RWPE2 (cell line): ENCODE results near the gene ATG9A.
A peak's percentile ranks its signal among the peaks of the same experiment; 100 is the strongest.

Experiments used
- ATAC-seq: fragments of 200-7000 bp; cut with Tn5 transposase; 3 replicates; pipeline ENCODE4 v1.9.1; 2021; ENCODE audit warnings: low read depth
- DNase-seq: peaks from one replicate; pipeline ENCODE4 v3.0.0-alpha.2; 2020; ENCODE audit warnings: low spot score
- H3K27ac ChIP-seq: fragments of 450-650 bp; 2 replicates; pipeline ENCODE4 v1.5.1; 2017; ENCODE audit warnings: mild to moderate bottlenecking; ENCODE audit not compliant: poor library complexity, severe bottlenecking
- H3K27me3 ChIP-seq: fragments of 250-450 bp; sonication (Bioruptor Pico); 2 replicates; pipeline ENCODE4 v1.5.1; 2021; ENCODE audit warnings: mild to moderate bottlenecking, moderate library complexity; ENCODE audit not compliant: insufficient read depth, poor library complexity, severe bottlenecking
- H3K36me3 ChIP-seq: fragments of 250-450 bp; sonication (Bioruptor Pico); 2 replicates; pipeline ENCODE4 v1.5.1; 2020; ENCODE audit warnings: low read depth, mild to moderate bottlenecking, moderate library complexity
- H3K4me1 ChIP-seq: fragments of 250-450 bp; sonication (Bioruptor Pico); 2 replicates; pipeline ENCODE4 v1.5.1; 2021; ENCODE audit warnings: mild to moderate bottlenecking, moderate library complexity; ENCODE audit not compliant: insufficient read depth, poor library complexity, severe bottlenecking
- H3K4me3 ChIP-seq: fragments of 250-450 bp; sonication (Bioruptor Pico); 2 replicates; pipeline ENCODE4 v1.5.1; 2021; ENCODE audit warnings: mild to moderate bottlenecking, moderate library complexity; ENCODE audit not compliant: severe bottlenecking
- H3K9me3 ChIP-seq: fragments of 250-450 bp; sonication (Bioruptor Pico); 2 replicates; pipeline ENCODE4 v1.5.1; 2021; ENCODE audit warnings: mild to moderate bottlenecking, moderate library complexity; ENCODE audit not compliant: severe bottlenecking
- TF ChIP-seq, protein P1 (sequence below): fragments of 450-650 bp; IDR thresholded peaks from one replicate; pipeline ENCODE4 v1.5.1; 2017; ENCODE audit warnings: mild to moderate bottlenecking, moderate library complexity; ENCODE audit not compliant: poor library complexity, severe bottlenecking

Gene ATG9A

DNA sequence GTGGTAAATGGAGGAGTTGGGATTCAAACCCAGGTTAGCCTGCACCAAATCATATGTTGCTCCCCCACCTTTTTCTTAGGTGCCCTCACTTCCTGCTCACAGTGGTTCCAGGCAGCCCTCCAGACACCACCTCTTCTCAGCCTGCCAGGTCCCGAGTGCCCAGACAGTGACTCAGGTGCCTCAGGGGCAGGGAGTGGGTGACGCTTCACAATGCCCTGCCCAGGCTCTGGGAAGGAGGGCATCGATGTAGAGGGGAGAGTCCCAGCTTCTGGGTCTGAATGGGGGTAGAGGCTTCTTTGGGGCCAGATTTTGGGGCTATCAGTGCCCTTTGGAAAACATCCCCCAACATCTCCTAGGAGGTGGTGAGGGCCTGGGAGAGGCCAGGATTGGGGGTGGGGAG lies 44.5 kb upstream of the ATG9A start:
- Histone ChIP-seq H3K27me3 (no peaks in the 10 kb centered on the region), H3K4me3 (no peak overlapping the region), H3K27ac (peak overlapping the region; percentile 100), H3K9me3 (no peaks in the 10 kb centered on the region), H3K36me3 (no peaks in the 10 kb centered on the region), H3K4me1 (peaks cover 57% of the 10 kb centered on the region)
- peak; percentile 81 for ATAC-seq
- TF ChIP-seq, protein P1, sequence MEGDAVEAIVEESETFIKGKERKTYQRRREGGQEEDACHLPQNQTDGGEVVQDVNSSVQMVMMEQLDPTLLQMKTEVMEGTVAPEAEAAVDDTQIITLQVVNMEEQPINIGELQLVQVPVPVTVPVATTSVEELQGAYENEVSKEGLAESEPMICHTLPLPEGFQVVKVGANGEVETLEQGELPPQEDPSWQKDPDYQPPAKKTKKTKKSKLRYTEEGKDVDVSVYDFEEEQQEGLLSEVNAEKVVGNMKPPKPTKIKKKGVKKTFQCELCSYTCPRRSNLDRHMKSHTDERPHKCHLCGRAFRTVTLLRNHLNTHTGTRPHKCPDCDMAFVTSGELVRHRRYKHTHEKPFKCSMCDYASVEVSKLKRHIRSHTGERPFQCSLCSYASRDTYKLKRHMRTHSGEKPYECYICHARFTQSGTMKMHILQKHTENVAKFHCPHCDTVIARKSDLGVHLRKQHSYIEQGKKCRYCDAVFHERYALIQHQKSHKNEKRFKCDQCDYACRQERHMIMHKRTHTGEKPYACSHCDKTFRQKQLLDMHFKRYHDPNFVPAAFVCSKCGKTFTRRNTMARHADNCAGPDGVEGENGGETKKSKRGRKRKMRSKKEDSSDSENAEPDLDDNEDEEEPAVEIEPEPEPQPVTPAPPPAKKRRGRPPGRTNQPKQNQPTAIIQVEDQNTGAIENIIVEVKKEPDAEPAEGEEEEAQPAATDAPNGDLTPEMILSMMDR = no peak
- peak; percentile 95 for DNase-seq

DNA sequence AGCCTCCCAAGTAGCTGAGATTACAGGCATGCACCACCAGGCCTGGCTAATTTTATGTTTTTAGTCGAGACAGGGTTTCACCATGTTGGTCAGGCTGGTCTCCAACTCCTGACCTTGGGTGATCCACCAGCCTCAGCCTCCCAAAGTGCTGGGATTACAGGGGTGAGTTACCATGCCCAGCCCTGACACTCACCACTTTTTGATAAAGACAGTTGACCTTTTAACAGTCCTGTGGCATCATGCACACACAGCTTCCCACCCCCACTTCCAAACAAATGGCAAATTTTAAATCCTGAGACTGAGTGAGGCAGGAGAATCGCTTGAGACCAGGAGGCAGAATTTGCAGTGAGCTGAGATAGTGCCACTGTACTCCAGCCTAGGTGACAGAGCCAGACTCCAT lies 43.6 kb upstream of the ATG9A start:
- H3K36me3 ChIP-seq = no peaks in the 10 kb centered on the region
- peak overlapping the region; percentile 100 for H3K27ac ChIP-seq
- TF ChIP-seq, protein P1 = no peak
- no peak for ATAC-seq
- H3K4me1 ChIP-seq = peaks cover 48% of the 10 kb centered on the region
- no peaks in the 10 kb centered on the region for H3K27me3 ChIP-seq
- no peaks in the 10 kb centered on the region for H3K9me3 ChIP-seq
- no peak overlapping the region for H3K4me3 ChIP-seq
- DNase-seq = no peak

DNA sequence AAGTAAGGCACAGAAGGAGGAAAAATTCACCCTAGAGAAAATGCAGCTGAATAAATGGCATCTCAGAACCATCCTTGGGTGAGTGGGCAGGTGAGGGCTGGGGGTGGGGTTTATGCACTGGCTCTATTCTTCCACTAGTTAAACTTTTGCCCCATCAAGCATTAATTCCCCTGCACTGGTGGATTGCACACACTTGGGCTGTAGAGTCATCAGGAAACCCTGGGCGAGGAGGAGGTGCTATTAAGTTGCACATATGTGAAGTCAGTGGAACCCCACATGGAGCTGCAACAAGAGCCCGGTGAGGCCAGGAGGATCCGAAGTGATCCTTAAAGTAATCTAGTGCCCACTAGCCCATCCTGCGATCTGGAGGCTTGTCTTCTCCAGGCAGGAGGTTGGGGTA lies 42.9 kb upstream of the ATG9A start:
- no peaks in the 10 kb centered on the region for H3K9me3 ChIP-seq
- peaks cover 44% of the 10 kb centered on the region for H3K4me1 ChIP-seq
- H3K4me3 ChIP-seq = no peak overlapping the region
- no peak for ATAC-seq
- no peak for DNase-seq
- H3K36me3 ChIP-seq = no peaks in the 10 kb centered on the region
- H3K27ac ChIP-seq = peak overlapping the region; percentile 100
- TF ChIP-seq, protein P1 = no peak
- no peaks in the 10 kb centered on the region for H3K27me3 ChIP-seq

DNA sequence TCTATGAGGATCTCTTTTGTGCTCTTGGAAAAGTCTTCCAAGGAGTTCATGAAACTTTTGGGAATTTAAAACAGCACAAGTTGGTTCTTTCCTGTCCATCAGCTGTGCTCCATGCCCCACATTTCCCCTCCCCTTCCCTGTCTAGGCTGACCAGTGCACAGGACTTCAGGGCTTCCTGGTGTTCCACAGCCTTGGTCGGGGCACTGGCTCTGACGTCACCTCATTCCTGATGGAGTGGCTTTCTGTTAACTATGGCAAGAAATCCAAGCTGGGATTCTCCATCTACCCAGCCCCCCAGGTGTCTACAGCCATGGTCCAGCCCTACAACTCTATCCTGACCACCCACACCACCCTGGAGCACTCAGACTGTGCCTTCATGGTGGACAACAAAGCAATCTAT lies 41.6 kb upstream of the ATG9A start:
- no peak for ATAC-seq
- no peak for DNase-seq
- Histone ChIP-seq H3K36me3 (no peaks in the 10 kb centered on the region), H3K9me3 (no peaks in the 10 kb centered on the region), H3K4me3 (no peak overlapping the region), H3K4me1 (peaks cover 40% of the 10 kb centered on the region), H3K27me3 (no peaks in the 10 kb centered on the region), H3K27ac (no peak overlapping the region)
- TF ChIP-seq, protein P1 = no peak

DNA sequence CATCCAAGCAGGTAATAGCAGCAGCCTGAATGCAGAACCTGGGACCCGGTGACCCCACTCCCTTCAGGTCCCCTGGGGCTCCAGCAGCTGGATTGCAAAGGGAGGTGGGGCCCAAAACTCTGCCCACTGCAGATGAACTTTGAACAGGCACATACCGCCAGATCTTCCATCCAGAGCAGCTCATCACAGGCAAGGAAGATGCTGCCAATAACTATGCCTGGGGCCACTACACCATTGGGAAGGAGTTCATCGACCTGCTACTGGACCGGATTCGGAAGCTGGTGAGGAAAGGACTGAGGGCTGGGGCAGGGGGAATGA lies 40.6 kb upstream of the ATG9A start:
- H3K4me1 ChIP-seq = peaks cover 34% of the 10 kb centered on the region
- DNase-seq = no peak
- peak overlapping the region; percentile 37 for H3K27ac ChIP-seq
- no peak for ATAC-seq
- no peaks in the 10 kb centered on the region for H3K27me3 ChIP-seq
- no peaks in the 10 kb centered on the region for H3K9me3 ChIP-seq
- no peaks in the 10 kb centered on the region for H3K36me3 ChIP-seq
- TF ChIP-seq, protein P1 = no peak
- no peak overlapping the region for H3K4me3 ChIP-seq
